Ammon's horn (tissue), 1 donor: Measurements from ENCODE around the gene UAP1.

Experiments used
- DNase-seq: peaks from one replicate; pipeline ENCODE4 v3.0.0-alpha.2; 2016; ENCODE audit warnings: low spot score

UAP1 gene

DNA sequence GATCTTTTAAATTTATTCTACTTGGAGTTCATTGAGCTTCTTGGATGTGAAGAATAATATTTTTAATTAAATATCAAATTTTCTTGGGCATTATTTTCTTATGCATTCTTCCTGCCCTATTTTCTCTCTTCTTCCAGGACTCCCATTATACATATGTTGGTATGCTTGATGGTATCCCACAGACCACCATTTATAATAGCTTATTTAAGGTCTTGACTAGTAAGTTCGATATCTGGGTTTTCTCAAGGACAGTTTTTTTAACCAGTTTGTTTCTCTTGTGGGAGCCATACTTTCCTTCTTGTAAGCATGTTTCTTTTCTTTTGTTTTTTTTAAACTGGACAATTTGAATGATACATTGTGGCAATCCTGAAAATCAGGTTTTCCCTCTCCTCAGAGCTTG is 55.3 kb downstream of the UAP1 start:
- DNase-seq = no peak

DNA sequence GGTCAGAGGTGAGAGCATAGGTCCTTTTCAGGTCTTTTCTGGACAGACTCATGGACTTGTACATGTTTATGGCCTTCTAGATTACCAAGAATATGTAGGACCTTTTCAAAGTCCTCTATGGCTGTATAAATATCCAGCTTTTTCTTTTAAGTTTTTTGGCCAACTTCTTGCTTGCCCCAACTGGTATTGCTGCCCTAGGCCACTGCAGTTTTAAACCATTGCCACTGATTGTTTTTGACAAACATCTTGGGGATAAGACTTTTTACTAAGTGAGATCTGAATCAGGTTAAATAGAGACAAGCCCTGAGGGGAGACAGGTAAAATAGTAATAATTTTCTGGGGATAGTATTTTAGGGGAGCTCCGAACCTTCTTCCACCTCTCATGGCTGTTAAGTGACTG is 56.0 kb downstream of the UAP1 start:
- no peak for DNase-seq

DNA sequence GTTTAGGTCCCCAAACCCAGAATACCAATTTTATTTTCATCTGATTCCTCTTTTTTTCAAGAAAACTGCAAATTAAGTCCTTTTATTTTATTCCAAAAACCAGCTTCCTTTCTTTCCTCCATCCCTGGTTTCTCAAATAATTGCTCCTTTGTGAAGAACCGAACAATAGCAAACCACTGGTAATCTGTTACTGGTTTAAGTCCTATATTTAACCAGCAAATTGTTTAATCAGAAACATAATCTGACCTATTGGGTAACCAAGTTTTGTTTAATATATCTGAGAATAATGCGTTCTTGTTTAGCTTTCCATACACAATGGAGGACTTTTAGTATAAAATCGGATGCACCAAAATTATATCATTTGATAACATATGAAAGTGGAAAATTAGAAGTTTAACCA is 57.6 kb downstream of the UAP1 start:
- DNase-seq = no peak

DNA sequence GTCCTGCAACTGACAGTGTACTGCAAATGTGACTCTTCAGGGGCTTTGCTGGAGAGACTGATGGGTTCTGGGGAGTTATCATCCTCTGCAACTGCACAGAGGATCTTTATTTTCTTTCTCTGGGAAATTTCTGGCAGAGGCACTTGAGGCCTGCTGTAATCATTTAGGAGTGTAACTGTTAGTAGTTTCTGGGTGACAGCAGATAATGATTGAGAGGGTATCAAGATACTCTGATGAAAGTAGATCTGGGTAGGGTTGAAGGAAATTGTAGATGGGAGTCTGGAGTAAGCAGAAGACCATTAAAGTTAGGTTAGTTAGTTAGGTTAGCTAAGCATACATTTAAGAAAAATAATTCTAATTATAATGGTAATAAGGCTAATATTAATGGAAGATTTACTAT is 59.7 kb downstream of the UAP1 start:
- DNase-seq = no peak

DNA sequence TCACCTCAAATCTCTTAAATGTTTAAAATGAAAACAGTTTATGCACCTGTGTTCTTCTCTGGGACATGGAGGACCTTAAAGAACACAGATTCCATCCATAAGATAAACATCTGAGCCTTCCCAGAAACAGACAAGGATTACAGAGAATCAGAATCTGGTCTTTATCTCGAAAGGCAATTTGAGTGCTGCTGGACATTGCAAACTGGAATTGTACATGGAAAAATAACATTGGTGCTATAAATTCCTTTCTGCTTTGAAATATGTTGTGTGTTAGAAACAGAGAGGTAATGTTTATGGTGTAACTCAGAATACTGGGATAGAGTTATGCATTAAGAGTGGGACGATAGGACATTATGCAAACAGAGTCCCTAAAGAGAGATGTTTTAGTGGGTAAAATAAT is 64.2 kb downstream of the UAP1 start:
- no peak for DNase-seq

DNA sequence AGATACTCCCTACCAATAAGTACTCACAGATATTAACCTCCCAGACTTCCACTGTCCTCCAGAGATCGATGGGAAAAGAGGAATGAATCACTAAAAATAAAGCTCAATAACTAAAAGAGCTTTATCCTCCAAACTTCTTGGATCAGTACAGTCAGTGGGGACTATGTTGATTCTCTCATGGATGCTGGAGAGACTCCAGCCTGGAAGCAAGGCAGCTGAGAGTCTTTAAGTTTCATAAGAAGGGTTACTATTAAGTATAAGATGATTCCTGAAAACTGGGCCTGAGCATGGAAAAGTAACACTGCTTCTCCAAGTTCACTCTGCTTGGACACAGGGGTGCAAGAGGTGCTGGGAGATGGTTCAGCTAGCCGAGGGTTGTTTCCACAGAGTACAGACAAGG is 64.6 kb downstream of the UAP1 start:
- no peak for DNase-seq

DNA sequence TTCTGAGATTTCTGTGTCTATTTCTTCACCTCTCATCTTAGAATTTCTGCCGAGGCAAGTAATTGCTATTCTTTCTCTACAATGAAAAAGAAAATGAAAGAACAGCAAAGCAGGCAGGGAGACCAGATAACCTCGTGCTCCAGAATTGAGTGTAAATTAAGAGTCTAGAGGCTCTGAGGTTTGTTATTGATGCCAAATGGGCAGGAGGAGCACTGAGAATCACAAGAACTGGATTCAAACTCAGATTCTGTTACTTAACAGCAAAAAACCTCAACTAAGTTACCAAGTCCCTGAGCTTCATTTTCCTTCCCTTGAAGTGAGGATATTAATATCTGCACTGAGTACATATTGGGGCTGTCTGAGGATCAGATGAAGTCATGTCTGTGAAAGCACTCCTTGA is 65.2 kb downstream of the UAP1 start:
- DNase-seq = no peak

DNA sequence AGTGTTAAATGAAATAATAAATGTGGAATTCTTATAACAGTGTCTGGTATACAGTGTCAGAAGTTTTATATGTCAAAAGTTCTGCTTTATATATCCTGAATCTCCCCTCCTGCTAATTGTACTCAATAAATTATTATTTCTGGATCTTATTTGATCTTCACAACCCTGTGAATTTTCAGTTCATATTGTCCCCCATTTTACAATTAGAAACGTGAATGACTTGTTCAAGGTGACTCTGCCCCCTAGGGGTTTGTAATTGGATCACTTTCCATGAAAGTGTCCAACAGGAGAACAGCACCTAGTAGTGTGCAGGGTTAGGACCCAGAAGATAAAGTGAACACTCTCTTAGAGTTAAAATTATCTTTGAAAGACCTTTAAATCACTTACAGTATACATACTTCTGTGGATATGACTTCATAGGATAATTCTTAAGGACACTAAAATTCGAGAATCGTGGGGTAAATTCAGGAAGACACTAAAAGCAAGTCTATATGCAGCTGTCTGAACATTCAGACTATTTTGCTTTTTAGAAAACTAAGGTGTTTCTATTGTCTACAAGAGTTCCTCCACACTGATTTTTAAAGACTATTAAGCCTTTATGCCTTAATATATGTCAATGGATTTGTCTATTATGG is 66.3 kb downstream of the UAP1 start:
- no peak for DNase-seq

DNA sequence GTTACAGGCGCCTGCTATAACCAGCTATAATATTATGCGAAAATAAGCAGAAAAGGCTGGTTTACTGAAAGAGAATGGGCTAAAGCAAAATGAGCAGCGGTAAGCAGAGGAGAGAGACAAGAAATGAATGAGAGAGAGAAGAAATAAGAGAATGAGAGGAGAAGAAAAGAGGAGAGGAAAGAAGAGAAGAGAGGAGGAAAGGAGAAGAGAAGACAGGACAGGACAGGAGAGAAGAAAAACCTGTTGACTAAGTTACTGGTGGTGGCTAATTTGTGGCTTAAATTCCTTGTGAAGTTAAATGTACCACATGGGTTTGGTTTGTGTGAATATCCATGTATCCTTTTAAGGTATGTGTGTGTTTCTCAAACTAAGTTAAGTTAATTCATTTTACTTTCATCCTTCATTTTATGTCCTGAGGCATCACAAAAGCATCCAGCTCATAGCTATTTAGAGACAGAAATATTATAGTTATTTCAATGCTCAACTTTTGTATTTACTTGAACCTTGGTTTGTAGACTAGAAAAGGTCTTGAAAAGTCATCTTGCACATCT is 67.6 kb downstream of the UAP1 start:
- DNase-seq = no peak

DNA sequence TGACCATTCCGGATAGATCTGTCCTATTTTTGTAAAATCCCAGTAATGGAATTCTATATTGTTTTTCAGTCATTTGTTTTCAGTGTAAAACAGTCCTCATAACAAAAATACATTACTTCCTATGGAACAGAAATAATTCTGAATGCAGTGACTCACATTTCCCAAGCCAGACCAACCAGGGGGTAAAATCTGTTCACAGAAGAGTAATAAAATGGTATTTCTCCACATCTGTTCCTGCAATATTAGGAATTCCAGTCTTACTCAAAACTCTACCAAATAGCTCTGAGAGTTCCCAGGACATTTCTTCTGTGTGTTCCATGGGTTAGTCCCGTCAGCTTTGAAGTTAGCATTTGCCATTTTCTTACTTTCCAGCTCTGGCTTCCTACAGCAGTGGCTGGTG is 68.1 kb downstream of the UAP1 start:
- DNase-seq = no peak

DNA sequence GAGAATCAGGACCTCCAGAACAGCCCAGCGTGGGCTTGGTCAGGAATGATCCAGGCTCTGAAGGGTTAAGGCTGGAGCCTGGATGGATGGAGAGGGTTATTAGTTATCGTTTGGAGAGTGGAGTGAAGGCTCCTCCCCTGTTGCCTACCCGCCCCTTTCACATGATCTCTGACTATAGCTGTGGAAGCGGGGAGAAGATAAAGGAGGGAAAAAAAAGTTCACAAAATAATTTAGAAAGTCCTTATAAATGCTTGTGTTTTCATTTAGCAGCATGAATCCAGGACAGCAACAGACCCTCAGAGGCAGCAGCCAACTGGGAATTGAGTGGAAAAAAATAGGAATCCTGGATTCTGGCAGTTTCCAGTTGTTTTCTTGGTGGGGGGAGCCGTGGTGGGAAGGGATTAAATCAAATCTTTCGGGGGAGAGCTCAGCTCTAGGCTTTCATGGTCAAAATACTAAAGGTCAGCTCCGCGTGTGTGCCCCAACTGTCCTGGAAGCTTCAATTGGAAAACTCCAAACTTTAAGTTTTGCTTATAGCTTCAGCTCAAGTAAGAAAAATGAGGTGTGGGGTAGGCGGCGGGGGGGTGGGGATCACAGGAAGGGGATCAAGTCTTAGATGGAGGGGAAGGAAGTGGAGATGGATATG is 70.1 kb downstream of the UAP1 start:
- no peak for DNase-seq

DNA sequence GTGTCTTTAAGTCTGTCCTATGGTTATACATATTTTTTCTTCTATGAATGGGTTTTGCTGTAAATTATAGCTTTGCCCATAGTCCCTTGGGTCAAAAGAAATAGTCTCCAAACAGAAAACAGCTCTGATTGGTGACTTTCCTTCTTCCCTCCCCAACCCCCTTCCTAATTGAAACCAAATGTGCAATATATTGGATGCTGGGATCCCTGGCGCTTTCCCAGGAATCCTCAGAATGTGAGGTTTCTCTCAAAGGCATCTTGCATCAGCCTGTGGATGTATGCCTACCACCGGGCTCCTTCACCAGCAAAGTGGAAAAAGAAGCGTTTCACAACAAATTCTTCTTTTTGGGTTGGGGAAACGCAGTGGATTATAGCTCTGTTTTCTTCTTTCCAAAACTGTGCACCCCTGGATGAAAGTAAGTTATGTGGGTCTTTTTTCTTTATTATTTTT is 70.7 kb downstream of the UAP1 start, which contains the start of gene DDR2:
Gene DDR2, plus strand, starts transcription at position 248 of the 450 bp plus-strand sequence. CDS start 86,600 bp downstream, outside the sequence.
- no peak for DNase-seq

DNA sequence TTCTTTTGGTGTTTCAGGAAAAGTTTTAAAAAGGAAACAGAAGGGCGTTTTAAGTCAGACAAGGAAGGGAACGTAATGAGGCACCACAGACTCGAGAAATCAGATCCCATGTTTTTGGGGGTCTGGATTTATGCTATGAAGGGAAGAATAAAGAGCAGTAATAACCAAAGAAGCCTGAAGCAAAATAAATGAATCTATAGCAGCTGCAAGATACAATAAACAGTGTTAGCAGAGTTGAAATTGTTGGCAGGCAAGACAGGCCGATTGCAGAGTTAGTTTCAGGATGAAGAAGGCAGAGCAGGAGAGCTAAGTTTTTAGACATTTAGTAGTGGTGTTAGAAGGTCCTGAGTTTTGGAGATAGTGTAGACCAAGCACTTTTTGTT is 71.2 kb downstream of the UAP1 start:
- no peak for DNase-seq

DNA sequence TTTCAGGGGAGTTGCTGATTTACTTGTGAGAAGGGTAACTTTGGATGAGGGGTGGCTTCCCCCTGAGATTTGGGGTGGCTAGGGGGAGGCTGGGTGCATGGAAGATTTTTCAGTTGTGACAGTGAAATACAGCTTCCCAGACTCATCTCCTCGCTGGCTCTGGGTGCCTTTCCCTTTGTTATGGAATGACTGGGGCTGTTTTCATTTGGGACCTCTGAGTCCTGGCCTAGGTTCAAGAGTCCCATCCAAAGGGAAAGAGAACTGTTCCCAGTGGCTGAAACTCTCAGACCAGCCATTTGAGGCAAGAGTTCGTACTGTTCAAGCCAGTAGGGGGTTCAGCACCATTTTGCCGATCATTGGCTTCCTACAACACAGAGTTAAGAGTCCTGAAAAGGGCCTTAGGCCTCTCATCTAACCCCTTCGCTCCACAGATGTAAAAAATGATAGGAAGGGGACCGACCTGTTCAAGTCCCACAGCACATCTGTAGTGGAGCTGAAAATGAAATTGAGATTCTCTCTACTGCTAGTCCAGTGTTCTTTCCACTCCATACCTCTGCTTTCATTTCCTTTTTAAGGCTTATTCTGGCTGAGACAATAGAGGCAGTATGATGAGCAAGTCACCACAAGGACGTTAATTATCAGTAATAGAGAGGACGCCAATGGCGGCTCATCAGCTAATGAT is 71.7 kb downstream of the UAP1 start:
- DNase-seq = peak; percentile 6

DNA sequence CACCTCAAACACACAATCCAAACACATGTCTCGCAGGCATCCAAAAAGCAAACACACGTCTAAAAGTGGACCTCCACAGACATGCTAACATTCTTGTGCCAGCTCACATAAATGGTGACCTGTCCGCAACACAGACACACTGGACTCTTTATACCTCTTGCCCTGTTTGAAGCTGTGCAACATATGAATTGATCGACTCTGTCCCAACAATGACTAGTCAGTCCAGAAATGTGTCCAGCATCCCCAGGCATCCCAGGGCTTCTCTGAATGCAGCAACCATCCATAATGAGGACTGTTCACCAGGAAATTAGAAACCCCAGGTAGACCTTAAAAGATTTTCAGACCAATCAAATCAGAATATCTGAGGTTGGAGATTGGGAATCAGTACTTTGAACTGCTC is 73.9 kb downstream of the UAP1 start:
- no peak for DNase-seq

DNA sequence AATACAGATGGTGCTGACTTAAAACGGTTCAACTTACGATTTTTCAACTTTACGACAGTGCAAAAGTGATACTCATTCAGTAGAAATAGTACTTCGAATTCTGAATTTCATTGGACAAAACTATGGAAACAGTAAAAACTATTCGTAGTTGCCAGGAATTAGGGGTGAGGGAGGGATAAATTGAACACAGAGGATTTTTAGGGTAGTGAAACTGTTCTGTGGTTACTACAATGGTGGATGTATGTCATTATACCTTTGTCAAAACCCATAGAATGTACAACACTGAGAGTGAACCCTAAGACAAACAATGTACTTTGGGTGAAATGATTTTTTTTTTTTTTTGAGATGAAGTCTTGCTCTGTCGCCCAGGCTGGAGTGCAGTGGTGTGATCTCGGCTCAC is 78.2 kb downstream of the UAP1 start:
- no peak for DNase-seq

DNA sequence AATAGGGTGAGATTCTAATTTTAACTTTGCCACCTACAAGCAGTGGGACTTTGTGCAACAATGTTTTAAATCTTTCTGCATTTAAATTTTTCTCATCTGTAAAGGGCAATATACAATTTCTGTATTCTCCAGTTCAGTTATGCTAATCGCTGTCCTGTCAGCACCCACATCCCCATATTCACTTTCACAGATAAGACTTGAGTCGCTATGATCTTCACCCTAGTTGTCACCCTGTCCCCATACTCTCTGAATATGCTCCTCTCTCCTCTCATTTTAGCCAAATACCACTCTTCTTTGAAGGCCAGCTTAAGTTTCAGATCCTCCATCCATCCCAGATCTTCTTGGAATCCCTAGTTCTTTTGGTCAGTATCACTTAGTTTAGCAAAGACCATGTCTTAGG is 79.6 kb downstream of the UAP1 start:
- DNase-seq = no peak

DNA sequence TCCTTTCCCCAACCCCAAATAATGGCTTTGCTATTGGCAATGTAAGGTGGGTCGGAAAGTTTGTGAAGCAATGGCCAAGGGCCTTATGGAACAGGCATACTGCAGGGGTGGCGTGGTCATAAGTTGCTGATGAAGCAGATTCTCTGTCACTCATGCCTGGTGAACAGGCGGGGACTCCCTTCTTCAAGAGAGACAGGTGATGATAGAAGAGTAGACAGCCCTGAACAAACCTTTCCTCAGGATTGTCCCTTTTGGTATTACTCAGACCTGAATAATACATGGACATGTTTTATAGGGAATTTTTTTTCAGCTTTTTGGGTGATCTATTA is 83.4 kb downstream of the UAP1 start:
- DNase-seq = no peak

DNA sequence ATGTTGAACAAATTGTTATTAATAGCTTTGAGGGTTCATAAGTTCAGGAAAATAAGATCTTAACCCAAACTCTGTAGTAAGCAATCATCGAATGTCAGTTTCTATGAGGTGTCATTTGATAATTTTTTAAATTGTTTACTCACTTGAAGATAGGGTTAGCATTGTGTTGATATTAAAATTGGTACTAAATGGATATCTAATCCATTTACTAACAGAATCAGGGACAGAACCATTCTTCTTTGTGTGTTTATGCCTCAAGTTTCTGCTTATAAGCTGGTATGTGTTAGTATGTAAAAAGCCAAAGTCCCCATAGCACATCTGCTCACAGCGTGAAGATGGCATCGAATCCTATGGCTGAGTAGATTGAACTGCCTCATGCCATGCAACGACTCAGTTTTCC is 84.1 kb downstream of the UAP1 start:
- DNase-seq = no peak

DNA sequence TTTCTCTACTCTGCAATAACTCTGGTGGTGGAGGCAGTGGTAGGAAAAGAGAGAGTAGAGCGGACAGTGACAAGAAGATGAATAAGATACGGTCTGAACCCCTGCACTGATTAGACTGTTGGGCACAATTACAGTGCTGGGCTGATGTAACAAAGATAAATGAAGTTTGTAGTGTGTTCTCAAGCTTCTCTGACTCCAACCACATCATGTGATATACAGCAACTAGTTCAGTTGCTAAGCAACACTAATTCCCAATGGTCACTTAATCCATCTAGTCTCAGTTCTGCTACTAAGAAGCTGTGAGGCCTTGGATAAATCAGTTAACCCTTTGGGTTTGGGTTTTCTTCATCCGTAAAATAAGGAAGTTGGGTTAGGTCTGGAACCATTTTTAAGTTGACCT is 88.1 kb downstream of the UAP1 start:
- no peak for DNase-seq
